ENCODE results near the gene GPR55.

Gene GPR55

DNA sequence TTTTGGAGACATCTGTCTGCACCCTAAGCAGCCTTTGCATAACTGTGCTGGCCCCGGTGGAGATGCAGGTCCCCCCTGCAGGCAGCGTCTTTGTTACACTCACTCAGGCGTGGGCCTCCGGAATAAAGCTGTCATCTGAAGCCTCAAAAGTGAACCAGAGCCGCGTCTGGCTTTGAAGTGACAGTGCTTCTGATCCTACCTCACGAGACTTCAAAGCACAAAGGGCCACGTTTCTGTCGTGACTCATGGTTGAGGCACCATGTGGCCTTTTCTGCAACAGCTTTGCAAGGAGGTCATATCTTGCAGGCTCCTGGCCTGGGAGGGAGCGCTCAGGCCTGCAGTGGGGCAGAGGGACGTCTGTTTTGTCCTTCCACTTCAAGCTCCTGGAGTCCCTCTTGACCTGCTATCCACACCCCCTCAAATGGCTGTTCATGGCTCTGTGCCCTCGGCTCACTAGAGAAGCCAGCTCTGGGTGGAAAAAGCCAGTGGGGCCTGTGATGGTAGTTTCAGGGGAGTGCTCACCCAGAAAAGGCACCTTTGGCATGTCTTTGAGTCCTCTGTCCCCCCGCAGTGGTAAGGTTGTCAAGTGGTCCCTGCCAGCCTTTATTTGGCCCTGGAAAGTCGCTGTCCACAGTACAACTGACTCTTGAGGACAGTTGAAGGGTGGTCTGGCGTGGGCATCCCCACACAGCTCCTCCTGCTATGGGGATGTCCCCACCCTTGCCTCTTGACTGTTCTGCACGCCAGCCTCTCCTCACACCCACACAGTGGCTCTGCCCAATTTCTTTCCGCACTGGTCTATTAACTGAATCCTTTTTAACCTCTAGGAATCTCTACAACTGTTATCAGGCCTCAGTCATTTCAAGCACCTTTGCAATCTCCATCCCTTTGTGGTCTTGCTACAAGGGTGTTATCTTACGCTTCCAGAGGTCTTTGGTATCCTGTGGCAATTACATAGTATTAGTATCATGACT, 19.3 kb downstream of the GPR55 start:
- in situ Hi-C loops (cut with HindIII; ENCODE audit: low sequenced_read_pairs), result no loop called here

DNA sequence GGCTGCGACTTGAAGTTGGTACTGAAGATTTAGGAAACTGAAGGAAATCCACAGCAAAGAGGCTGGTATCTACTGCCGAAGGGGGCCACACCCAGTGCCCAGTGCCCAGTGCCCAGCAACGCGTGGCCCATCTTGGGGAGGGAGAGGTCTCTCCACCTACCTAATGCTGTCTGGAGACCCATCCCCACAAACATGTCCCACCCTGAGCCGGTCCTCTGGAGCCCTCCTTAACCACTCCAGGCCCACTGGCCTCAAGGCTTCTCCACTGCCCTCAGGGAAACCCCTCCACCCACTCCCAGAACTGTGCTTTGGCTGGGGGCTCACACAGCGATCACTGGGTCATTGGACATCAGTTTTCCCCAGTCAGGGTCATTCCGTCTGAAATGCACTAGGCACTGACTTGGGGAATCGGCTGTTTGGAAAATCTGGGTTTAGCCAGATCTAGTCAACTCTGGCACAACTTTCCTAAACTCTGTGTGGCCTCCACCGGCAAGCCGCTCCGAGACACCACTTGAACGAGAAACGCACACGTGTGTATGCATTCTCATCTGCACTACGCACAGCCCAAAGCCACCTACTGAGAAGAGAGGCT, 20.1 kb downstream of the GPR55 start:
- in situ Hi-C loops (cut with HindIII; ENCODE audit: low sequenced_read_pairs), result no loop called here

DNA sequence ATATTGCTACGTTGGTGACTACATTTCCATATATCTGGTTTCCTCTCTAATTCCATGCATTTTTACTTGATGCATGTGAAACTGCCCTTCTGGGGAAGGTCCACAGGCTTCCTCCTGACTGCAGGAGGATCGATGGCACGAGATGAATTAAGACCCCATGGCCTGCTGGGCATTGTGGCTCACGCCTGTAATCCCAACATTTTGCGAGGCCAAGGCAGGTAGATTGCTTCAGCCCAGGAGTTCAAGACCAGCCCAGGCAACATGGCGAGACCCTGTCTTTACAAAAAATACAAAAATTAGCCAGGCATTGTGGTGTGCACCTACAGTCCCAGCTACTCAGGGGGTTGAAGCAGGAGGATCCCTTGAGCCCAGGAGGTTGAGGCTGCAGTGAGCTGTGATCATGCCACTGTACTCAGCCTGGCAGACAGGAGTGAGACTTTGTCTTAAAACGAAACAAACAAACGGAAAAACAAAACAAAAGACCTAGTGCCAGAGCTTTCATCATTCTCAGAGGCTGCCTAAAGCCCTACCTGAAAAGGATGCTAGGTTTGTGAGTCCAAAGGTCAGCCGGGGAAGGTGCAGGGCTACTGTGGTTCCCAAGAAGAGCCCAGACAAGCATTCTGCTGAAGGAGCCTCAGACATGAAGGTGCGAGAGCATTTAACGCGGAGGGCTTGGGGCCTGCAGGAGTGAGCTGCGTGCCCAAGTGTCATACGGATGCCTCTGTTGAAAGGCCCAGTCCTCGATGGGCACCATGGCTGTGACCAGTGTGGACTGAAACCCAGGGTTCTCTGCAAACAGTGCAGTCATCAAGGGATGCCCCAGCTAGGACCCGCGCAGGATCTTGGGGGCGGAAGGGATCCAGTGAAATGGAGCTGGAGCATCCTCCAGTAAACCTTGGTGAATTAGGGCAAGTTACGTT, 21.6 kb downstream of the GPR55 start:
- in situ Hi-C loops (cut with HindIII; ENCODE audit: low sequenced_read_pairs), result no loop called here

DNA sequence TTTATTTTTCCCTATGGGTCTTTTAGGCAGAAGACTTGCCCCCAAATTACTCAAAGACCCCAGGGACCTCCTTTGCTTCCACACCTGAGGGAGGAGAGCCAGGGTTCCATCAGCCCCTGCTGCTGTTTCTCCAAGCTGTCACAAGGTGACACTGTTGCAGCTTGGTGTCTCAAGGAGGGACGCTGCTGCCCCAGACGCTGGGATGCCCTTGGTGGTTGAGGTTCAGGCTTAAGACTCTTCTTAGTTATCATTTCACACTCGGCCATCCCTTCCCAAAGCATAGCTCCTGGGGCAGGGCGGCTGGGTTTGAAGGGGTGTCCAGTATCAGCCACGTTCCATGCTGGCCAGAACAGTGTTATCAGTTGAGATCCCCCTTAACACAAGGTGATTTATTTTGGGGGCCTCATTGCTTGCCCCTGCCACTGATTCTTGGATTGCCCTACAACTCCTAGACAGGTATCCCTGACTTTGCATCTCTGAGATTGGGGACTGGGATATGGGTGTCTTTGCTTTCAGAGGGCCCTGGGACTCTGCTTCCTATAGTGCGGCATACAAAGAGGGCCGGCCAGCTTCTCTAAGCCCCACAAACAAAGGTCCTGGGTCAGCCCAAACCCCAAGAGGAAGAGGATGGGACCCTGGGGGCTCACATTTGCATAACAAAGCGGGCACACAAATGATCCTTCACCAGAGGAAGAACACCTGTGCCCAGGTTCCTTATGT, 22.7 kb downstream of the GPR55 start:
- in situ Hi-C loops (cut with HindIII; ENCODE audit: low sequenced_read_pairs), result no loop called here

DNA sequence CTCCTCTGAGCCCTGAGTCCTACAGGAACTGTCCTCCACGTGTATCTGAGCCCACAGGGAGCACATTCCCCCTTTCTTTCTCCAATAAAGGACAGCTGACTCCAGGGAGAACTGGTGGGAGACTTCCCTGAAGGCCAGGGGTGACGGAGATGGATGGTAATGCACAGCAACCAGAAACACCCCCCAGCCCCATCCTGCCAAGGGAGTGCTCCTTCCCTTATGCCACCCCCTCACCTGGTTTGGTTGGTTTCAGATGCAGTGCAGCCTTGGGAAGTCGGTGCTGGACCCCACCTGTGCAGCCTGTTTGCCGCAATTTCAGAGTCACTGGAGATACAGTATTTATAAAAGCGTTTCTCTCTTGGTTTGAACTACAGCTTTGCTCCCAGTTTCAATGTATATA, 24.0 kb downstream of the GPR55 start:
- in situ Hi-C loops (cut with HindIII; ENCODE audit: low sequenced_read_pairs), result no loop called here

DNA sequence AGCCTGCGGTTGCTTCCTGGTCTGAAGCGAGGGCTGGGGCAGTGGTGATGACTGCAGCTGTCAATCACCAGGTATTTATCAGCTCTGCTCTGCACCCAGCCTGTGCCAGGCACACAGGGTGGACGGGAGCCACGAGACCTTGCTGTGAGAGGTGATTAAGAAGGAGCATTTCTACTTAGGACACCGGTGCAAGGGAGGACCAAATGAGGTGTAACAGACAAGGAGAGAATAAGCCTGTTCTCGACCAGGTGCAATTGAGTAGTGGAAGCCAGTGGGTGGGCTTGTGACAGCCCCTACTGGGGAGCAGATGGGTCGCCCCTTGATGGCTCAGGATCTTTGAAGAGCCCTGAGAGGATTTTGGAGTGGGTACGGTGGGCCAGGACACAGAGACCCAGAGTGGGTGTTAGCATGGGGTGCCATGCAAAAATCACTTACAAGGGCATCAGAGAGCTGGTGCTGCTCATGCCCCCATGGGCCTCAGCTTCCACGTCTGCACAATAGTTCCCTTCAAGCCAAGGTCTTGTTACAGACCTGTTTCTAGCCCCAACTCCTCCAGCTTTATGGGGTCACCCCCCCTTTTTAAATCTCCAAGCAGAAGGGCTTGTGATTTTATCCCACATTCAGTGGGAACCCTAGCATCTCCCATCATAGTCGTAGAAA, 24.6 kb downstream of the GPR55 start:
- in situ Hi-C loops (cut with HindIII; ENCODE audit: low sequenced_read_pairs), result no loop called here

DNA sequence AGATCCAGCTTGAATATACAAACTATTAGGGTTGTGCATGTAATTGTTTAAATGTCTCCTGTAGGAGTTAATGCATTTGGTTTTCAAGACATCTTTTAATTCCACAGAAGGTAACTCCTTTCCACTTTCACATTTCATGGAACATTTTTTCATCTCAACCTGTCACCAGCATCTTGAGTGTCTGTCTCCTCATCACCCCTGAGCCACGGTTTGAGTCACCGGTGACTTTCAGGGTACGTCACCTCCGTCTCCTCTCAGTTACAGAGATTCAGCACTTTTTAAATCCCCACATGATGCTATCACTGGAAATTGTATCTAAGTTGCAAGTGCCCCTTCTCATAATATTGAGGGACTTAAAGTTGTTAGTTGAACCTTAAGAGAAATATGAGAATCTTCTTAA, 25.3 kb downstream of the GPR55 start:
- in situ Hi-C loops (cut with HindIII; ENCODE audit: low sequenced_read_pairs), result loop anchor here (5.0 kb wide), 1 partner anchor 53 kb away; no protein-coding TSS in a partner anchor

DNA sequence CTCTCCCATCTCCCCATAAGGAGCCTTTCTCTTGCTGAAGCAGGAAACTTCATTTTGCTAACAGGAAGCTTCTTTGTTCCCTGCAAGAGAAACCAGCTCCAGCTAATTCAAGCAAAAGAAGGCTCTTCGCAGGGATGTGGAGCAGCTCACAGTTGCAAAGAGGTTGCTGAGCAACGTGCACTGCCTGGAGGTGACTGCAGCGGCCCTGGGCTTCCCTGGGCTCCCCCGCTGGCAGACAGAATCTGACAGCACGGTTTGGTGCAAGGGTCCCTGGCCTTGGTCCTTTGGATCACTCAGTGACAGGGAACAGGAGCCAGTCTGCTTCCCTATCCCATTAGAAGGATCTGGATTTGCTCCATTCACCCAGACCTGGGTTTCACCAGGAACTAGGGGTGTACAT, 25.8 kb downstream of the GPR55 start:
- in situ Hi-C loops (cut with HindIII; ENCODE audit: low sequenced_read_pairs), result loop anchor here (5.0 kb wide), 1 partner anchor 53 kb away; no protein-coding TSS in a partner anchor

DNA sequence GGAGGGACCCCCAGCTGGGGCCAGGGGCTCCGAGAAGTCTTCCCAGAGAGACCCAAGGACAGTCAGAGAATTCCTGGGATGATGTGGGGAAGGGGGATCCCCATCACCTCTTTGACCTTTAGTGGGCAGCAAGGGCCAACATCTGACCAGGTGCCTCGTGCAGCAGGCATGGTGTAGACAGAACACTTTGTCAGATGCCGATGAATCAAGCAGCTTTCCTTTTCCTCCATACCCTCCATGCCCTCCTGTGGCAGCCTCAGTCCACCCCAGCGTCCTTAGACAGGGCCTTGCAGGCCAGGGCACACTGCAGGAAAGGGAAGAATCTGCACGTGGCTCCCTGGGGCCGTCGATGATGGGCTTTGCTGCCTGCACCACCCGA, 26.3 kb downstream of the GPR55 start:
- in situ Hi-C loops (cut with HindIII; ENCODE audit: low sequenced_read_pairs), result loop anchor here (5.0 kb wide), 1 partner anchor 54 kb away; no protein-coding TSS in a partner anchor

DNA sequence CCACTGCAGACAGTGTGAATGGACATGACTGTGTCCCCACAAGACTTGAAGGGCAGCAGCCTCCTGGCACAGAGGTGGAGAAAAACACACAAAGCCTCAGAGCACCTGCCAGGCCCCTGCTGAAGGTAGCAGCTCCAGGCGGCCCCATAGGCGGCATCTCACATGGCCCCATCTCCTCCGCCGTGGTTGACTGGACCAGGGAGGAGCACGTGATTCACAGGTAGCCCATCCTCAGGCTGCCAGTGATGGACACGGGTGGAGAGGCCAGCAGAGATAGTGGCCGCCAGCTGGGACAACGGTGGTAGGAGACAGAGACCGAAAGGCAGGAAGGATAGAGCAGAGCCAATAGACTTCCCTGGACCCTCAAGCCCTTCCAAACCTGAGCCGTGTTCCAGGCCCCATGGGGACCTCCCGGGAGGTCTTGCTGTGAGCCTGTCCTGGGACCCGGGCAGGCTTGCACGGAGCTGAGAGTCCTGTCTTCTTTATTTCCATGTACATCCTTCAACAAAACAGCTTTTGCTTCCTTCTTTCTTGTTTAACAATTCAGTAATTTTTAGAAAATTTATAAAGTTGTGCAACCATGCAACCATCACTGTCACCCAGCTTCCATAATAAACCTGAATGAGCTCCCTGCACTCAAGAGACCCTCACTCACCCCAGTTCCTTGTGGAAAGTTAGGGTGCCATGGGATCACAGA, 26.9 kb downstream of the GPR55 start:
- in situ Hi-C loops (cut with HindIII; ENCODE audit: low sequenced_read_pairs), result loop anchor here (5.0 kb wide), 1 partner anchor 54 kb away; no protein-coding TSS in a partner anchor

DNA sequence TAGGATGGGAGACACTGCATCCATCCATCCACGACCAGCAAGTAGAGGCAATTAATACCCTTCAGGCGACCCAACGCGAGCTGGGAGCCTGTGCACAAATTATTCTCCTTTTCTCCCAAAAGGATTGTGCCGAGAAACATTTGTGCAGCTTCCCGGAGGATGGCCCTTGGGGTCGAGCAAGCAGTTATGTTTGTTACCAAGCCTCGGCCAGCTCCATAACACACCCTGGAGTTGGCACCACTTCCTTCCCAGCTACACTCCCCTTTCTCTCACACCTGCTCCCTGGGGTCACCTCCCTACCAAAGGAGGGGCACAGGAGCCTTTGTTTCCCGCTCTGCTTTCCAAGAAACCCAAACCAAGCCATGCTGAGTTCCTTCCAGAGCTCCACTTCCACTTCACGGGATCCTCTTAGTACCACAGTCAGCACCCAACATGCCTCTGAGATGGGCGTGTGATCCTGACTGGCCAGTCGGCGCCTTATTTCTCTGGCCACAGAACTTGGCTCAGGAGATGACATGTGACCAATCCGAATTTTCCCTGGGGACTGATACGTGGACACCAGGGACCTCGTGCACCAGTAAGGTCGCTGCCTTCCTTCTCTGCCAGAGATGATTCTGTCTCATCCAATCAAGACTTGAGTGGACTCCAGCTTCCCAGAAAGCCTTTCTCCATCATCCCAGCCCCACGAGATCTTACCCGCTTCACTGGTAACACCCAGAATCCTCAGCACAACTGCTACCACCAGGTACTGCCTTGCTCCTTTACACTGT, 28.5 kb downstream of the GPR55 start:
- in situ Hi-C loops (cut with HindIII; ENCODE audit: low sequenced_read_pairs), result loop anchor here (5.0 kb wide), 1 partner anchor 56 kb away; no protein-coding TSS in a partner anchor

DNA sequence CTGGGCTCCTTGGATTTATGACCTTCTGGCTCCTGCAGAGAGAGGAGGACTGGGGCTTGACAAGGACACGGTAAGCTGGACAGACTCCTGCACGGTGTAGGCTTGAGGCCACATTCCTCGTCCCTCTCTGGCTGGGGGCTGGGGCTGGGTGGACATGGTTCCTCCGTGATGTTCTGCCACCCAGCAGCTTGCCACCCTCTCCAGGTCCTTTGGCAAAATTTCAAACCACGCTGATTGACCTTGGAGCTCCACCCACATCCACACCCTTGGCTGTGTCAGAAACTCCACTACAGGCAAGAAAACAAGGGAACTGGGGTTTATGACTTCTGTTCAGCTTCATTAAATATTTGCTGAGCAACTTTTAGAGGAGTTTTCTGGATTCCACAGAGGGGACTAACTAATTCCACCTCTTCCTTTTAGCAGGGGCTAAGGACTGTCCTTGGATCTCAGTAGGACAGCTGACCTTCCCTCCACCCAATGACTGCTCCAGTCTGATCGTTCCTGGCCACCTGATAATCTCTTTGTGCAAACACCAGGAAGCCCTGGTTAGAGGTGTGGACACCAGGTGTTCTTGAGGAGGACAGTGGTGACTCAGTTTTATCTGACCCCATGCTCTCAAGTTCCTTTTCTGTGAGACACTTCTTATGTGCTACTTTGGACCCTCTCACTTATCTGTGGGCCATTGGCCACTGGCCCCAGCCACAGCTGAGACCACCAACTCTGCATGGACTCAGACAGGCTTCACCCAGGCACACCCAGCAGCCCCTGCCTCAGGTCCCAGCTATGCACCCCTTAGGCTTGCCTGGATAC, 29.3 kb downstream of the GPR55 start:
- in situ Hi-C loops (cut with HindIII; ENCODE audit: low sequenced_read_pairs), result loop anchor here (5.0 kb wide), 1 partner anchor 57 kb away; no protein-coding TSS in a partner anchor

DNA sequence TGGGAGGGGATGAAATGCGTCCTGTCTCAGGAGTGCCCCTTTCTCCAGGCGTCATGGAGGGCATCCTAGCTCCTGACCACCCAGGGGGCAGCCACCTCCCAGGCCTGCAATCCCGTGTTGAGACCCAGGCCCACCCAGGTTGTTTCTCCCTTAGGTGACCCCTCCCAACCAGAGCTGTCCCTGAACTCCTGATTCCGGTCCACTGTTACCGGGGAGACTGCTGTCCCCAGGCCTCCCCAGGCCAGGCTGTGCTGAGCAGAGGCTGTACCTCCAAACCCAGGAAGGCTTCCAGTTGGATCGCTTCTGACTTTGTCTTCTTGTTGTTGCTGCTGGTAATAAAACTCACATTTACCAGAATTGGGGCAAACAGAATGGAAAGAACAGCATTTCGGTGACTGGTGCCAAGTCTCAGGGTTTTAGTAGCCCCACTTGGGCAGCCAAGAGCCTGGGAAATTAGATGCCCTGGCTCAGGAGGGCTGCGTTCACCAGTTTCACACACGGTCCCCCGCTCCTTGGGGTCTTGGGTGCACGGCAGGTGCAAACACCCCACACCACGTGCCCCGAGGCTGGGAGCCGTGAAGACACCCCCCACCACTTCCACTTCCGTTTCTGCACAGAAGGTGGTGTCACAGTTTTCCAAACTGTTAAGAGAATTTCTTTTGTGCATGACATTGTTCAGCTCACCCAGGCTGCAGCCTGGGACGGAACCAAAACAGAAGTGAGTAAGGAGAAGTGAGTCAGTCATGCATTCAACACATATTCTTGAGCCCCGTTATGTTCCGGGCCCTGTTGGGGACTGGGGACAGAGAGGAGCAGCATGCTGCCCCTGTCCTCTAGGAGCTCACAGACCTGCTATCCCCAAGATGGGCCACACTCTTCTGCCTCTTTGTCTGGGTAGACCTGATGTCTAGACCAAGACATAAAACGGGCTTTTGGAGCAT, 30.9 kb downstream of the GPR55 start:
- in situ Hi-C loops (cut with HindIII; ENCODE audit: low sequenced_read_pairs), result no loop called here

DNA sequence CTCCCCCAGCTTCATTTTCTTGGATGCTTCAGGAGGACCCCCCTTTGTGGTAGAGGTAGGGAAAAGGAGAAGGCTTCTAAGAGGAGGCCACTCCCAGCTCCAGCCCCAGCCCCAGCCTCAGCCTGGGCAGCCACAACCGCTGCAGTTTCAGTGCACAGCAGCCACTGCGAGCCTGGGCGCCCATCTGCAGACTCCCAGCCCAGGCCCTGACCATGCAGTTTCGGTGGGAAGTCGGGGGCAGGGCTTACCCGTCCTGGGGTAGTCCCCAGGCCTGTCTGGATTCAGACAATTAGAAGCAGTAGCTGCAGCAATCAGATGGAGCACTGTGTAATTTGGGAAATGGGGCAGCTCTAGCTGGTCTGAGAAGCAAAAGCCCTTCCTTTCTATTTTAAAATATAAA, 31.7 kb downstream of the GPR55 start:
- in situ Hi-C loops (cut with HindIII; ENCODE audit: low sequenced_read_pairs), result no loop called here

DNA sequence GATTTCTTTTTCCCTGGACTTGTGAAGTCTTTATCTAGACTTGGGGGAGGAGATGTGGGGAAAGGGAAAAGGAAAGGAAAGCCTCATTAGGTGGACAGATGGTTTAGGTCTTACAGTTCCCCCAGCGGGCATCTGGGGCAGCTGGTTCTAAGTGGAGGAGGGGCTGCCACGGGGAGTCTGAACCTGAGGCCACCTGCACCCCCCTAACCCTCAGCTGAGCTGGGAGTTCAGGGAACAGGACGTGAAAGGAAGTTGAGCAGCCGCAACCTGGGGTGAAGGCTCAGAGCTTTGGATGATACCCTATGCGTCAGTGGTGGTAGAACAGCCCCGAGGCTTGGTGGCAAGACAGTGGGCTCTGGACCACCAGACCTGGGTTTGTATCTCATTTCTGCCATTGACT, 33.5 kb downstream of the GPR55 start:
- in situ Hi-C loops (cut with HindIII; ENCODE audit: low sequenced_read_pairs), result no loop called here

DNA sequence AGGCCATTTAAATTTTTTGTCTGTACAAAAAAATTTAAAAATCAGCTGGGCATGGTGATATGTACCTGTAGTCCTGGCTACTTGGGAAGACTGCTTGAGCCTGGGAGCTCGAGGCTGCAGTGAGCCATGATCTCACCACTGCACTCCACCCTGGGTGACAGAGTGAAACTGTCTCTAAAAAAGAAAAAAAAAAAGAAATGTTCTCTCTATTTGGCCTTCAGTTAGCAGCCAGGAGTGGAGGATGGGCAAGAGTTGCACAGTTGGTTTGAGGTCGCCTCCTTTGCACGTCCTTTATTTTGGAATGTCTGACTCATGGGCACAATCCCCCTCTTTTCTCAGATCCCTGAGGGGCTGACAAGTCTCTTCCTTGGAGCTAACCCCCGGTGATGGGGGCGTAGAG, 34.0 kb downstream of the GPR55 start:
- in situ Hi-C loops (cut with HindIII; ENCODE audit: low sequenced_read_pairs), result no loop called here
